OCI-LY7 (cell line): Measurements from ENCODE around the gene MYOC.

ENCODE experiments used
- EZH2phosphoT487 ChIP-seq: fragments of 200-600 bp; sonication (generic); IDR thresholded peaks from 2 replicates; pipeline ENCODE4 v1.6.1; 2018; ENCODE audit warnings: low read depth, borderline replicate concordance, mild to moderate bottlenecking, mixed run types, antibody characterized with exemption, low read length, moderate library complexity, mixed read lengths
- TF ChIP-seq, protein P1 (sequence below): fragments of 200-600 bp; sonication (generic); conservative IDR thresholded peaks from 2 replicates; pipeline ENCODE4 v1.5.1; 2014; ENCODE audit warnings: mild to moderate bottlenecking, antibody characterized with exemption, low read length, moderate library complexity, mixed read lengths

DNA sequence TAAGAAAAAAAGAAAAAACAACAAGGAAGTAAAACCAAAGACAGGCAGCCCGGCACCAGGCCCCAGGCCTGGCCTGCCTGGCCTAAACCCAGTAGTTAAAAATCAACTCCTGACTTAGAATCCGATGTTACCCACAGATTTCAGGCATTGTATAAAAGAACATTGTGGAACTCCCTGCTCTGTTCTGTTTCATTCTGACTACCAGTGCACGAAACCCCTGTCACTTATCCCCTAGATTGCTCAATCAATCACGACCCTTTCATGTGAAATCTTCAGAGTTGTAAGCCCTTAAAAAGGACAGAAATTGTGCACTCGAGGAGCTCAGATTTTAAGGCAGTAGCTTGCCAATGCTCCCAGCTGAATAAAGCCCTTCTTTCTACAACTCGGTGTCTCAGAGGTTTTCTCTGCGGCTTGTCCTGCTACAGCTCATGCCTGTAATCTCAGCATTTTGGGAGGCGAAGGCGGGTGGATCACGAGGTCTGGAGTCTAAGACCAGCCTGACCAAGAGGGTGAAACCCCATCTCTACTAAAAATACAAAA, 46.0 kb downstream of the MYOC start:
- TF ChIP-seq, protein P1, sequence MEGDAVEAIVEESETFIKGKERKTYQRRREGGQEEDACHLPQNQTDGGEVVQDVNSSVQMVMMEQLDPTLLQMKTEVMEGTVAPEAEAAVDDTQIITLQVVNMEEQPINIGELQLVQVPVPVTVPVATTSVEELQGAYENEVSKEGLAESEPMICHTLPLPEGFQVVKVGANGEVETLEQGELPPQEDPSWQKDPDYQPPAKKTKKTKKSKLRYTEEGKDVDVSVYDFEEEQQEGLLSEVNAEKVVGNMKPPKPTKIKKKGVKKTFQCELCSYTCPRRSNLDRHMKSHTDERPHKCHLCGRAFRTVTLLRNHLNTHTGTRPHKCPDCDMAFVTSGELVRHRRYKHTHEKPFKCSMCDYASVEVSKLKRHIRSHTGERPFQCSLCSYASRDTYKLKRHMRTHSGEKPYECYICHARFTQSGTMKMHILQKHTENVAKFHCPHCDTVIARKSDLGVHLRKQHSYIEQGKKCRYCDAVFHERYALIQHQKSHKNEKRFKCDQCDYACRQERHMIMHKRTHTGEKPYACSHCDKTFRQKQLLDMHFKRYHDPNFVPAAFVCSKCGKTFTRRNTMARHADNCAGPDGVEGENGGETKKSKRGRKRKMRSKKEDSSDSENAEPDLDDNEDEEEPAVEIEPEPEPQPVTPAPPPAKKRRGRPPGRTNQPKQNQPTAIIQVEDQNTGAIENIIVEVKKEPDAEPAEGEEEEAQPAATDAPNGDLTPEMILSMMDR = no peak
- no peak for TF ChIP-seq EZH2phosphoT487
